PC-3 (cell line): ENCODE data around the gene DNTT.

Experiments used
- CTCF ChIP-seq: fragments of 300-600 bp; sonication (generic); conservative IDR thresholded peaks from 2 replicates; pipeline ENCODE4 v1.5.1; 2017; ENCODE audit warnings: antibody characterized with exemption, low read depth, mild to moderate bottlenecking, low read length
- EZH2 ChIP-seq: fragments of 300-600 bp; sonication (generic); IDR thresholded peaks from one replicate; pipeline ENCODE4 v1.6.1; 2017; ENCODE audit warnings: antibody characterized with exemption, mild to moderate bottlenecking, low read length; ENCODE audit not compliant: unreplicated experiment

- TF ChIP-seq EZH2: no peak
- TF ChIP-seq CTCF: no peak
Measured at GRCh38 chr10:96345222-96345621, 41.0 kb downstream of the DNTT start.
